ENCODE data around the gene PAM16. TPM values are rescaled to one million over a fixed set of nuclear protein-coding genes. Genes with fewer than 3 reads are reported as not detected.

PAM16 gene
- total and polyA plus RNA-seq, 9 of the 15 experiments (the other 6 are each of a cell fraction or from before 2014, with no cell fraction given), result 38.7 to 273 (median 79.3) TPM

GRCh38 chr16:4307215-4308037, 43.7 kb downstream of the PAM16 start (continued):
- TF ChIP-seq SRSF9 (IDR thresholded peaks at IDR 0.05; ENCODE audit: borderline replicate concordance, low read depth, low read length) (no peak), MLLT1 (IDR thresholded peaks at IDR 0.05) (no peak), SNRNP70 (optimal IDR thresholded peaks at IDR 0.05; ENCODE audit: low read depth, low read length) (no peak), HMGN3 (IDR thresholded peaks at IDR 0.05; ENCODE audit: borderline replicate concordance, extremely low read depth, insufficient read length, low read depth, low read length) (peak; percentile 96), MAX (CRISPR knock-in tag; IDR thresholded peaks at IDR 0.05) (peak; percentile 56), LCOR (CRISPR knock-in tag; IDR thresholded peaks at IDR 0.05) (peak; percentile 48; the same call in 1 of the 2 replicates), MAFK (IDR thresholded peaks at IDR 0.05; ENCODE audit: low read length) (0 out of 2 replicates have a peak, but pooled peaks have one; percentile 5), SIN3B (IDR thresholded peaks at IDR 0.05; ENCODE audit: low read depth) (peak; percentile 72; the same call in 1 of the 2 replicates), PHTF2 (CRISPR knock-in tag; IDR thresholded peaks at IDR 0.05) (no peak), NRF1 (conservative IDR thresholded peaks at IDR 0.05 in 1 of 2, IDR thresholded peaks at IDR 0.05 in 1 of 2) (peak; percentile 84 to 86), ATF1 (CRISPR knock-in tag; IDR thresholded peaks at IDR 0.05) (no peak), ATF1 (tag; IDR thresholded peaks at IDR 0.05) (peak; percentile 72), EGR1 (conservative IDR thresholded peaks at IDR 0.05) (peak; percentile 97), GABPB1 (CRISPR knock-in tag; IDR thresholded peaks at IDR 0.05) (peak; percentile 82; the same call in 1 of the 2 replicates), FOXJ2 (tag; IDR thresholded peaks at IDR 0.05) (peak; percentile 57; the same call in 1 of the 2 replicates), ZNF644 (tag; IDR thresholded peaks at IDR 0.05; ENCODE audit: low read depth) (no peak; the same call in 1 of the 2 replicates)
- TF ChIP-seq, protein P1, sequence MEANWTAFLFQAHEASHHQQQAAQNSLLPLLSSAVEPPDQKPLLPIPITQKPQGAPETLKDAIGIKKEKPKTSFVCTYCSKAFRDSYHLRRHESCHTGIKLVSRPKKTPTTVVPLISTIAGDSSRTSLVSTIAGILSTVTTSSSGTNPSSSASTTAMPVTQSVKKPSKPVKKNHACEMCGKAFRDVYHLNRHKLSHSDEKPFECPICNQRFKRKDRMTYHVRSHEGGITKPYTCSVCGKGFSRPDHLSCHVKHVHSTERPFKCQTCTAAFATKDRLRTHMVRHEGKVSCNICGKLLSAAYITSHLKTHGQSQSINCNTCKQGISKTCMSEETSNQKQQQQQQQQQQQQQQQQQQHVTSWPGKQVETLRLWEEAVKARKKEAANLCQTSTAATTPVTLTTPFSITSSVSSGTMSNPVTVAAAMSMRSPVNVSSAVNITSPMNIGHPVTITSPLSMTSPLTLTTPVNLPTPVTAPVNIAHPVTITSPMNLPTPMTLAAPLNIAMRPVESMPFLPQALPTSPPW (CRISPR knock-in tag; IDR thresholded peaks at IDR 0.05), result peak; percentile 97
- TF ChIP-seq, protein P2, sequence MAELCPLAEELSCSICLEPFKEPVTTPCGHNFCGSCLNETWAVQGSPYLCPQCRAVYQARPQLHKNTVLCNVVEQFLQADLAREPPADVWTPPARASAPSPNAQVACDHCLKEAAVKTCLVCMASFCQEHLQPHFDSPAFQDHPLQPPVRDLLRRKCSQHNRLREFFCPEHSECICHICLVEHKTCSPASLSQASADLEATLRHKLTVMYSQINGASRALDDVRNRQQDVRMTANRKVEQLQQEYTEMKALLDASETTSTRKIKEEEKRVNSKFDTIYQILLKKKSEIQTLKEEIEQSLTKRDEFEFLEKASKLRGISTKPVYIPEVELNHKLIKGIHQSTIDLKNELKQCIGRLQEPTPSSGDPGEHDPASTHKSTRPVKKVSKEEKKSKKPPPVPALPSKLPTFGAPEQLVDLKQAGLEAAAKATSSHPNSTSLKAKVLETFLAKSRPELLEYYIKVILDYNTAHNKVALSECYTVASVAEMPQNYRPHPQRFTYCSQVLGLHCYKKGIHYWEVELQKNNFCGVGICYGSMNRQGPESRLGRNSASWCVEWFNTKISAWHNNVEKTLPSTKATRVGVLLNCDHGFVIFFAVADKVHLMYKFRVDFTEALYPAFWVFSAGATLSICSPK (IDR thresholded peaks at IDR 0.05; ENCODE audit: borderline replicate concordance), result 0 out of 2 replicates have a peak, but pooled peaks have one; percentile 68

Data from K562 (cell line).